GM08714 (cell line): ENCODE measurements around the gene AKT1S1.

Experiments
- H3K4me3 ChIP-seq: fragments of 200-500 bp; sonication (Bioruptor generic); 2 replicates; pipeline ENCODE4 v1.5.1; 2014; ENCODE audit warnings: mild to moderate bottlenecking, low read length, inconsistent platforms
- ZNF274 ChIP-seq: IDR thresholded peaks from 2 replicates; pipeline ENCODE4 v1.6.1; 2012; ENCODE audit warnings: mild to moderate bottlenecking, low read depth, low read length

Gene AKT1S1

DNA sequence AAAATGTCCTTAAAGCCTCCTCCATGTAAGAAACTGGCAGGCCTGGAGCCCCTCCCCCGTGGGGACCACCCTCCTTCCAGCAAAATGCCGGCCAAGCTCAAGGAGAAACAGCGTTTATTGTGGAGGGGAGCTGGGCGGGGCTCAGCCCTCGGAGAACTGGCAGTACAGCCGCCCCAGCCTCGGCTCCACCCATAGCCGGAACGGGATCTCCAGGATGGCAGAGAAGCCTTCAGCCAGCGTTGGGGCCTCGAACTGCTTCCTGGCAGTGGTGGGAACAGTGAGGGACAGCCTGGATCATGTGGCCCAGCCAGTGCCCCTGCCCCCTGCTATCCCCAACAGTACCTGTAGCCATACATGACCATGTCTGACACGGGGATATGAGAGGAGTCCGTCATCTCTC lies 16.0 kb downstream of the AKT1S1 start:
- no peak for TF ChIP-seq ZNF274
- no peak overlapping the region for H3K4me3 ChIP-seq

DNA sequence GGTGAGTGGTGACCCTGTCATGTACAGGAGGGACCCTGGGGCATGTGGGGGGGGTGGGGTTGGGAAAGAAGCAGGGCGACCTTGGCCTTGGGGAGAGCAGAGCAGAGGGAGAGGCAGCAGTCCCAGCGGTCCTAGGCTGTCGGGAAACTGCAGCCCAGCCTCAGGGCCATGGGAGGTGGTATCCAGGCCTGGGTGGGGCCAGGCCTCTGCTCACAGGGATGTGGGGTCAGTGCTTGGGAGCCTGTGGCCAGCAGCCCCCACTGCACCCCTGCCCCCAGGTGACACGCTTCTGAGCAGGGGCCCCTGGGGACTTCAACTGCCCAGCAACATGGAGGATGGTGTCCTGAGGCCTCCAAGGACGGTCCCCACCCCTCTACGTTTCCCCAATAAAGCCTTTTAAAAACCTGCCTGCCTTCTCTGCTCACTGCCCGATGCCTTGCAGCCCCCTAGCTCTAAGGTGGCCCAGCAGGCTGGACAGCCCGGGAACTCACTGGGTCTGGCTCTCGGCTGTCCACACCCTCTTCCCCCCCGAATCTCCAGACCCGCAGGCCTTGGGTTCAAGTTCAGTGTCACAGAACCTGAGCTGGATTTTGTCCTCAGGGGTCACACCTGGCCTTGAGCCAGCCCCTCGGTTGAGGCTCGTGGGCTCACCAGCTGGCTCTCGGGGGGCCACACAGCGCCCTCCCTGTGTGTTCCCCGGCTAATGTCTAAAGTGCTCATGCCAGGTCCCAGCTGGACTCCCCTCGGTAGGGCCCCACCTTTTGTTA lies 16.6 kb downstream of the AKT1S1 start:
- H3K4me3 ChIP-seq, result no peak overlapping the region
- TF ChIP-seq ZNF274, result no peak

DNA sequence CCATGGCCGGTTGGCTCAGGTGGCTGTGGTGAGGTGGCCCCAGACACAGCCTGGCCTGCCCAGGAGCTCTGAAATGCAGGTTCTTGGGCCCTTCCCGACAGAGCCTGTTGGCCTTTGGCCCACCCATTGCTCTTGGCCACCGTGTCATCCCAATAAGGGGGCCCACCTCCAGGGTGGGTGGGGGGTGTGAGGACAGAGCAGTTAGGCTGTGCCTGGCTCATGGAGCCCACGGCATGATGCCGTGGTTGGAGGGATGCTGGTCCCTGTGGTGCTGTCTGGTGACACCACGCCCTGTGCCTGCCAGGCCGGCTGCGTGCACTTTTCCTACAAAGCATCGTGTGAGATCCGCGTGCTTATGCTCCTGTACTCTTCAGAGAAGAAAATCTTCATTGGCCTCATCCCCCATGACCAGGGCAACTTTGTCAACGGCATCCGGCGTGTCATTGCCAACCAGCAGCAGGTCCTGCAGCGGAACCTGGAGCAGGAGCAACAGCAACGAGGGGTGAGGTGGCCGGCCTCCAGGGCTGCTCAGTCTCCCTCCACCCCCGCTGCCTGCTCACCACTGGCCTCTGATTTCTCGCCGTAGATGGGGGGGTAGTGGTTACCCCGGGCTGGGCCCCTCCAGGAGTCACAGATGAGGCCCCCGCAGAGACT lies 17.3 kb downstream of the AKT1S1 start:
- TF ChIP-seq ZNF274, result no peak
- no peak overlapping the region for H3K4me3 ChIP-seq

DNA sequence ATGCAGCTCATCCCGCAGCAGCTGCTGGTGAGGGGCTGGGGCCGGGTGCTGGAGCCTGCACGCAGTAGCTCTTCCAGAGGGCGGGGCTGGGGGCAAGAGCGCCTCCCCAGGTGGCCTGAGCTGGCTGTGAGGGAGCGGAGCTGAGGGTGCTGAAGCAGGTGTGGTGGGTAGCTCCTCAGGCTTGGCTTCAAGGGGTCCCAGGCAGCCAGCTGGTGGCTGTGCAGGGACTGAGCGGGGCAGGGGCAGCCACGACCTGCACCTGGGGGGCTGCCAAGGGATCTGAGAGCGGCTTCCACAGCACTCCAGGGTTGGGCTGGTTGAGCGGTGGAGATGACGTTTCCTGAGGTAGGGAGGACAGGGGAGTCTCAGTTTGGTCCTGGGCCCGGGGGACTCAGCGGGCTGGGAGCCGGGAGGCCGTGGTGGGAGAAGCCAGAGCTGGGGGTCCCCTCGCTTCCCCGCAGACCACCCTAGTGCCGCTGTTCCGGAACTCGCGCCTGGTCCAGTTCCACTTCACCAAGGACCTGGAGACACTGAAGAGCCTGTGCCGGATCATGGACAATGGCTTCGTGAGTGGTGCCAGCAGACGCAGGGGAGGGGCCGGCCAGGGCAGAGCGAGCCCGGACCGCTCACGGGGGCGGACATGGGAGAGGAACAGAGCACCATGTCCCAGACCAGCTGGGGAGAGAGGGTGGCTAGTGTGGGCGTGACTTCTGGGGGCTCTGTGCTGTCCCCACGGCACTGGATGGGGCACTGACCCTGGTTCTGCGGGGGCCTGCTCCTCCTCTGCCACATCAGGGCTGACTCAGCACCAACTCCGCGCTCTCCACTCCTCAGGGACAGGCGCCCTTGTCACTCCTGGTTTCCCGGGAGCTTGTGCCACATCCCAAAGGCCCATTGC lies 18.8 kb downstream of the AKT1S1 start:
- H3K4me3 ChIP-seq, result no peak overlapping the region
- TF ChIP-seq ZNF274, result no peak

DNA sequence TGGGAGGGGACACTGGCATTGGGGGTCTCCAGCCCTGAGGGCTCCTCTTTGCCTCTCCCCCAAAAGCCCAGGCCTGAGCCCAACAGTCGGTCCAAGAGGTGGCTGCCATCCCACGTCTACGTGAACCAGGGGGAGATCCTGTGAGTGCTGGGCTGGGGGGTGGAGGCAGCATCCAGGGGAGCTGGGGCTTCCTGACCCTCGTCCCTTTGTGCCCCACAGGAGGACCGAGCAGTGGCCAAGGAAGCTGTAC lies 19.4 kb downstream of the AKT1S1 start:
- TF ChIP-seq ZNF274, result no peak
- no peak overlapping the region for H3K4me3 ChIP-seq

DNA sequence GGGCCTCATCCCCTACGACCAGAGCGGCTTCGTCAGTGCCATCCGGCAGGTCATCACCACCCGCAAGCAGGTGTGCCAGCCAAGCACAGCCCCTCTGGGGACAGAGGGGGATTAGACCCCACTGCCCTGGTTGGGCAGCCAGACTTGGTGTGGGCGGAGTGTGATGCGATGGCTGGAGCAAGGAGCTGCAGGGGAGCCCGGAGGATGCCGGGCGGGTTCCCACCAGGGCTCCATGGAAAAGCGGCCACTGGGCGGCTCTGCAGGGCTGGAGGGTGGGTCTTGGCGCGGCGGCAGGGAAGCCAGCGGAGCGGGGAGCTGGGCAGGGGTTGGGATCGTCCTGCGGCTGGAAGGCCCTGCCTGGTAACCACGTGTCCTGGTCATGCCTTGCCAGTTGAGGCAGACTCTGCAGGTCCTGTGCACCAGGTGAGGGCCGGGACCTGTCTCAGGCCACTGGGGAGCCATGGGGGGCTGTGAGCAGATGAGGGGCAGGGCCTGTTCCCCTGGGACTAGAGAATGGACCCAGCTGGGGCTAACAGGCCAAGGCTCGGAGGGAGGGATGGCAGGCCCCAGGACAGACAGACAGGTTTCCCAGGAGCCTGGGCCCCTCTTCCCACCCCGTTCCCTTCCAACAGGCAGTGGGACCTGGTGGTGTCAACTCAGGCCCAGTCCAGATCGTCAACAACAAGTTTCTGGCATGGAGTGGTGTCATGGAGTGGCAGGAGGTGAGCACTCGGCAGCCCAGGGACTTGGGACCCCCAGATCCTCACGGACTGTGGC lies 19.9 kb downstream of the AKT1S1 start:
- H3K4me3 ChIP-seq, result no peak overlapping the region
- TF ChIP-seq ZNF274, result no peak

DNA sequence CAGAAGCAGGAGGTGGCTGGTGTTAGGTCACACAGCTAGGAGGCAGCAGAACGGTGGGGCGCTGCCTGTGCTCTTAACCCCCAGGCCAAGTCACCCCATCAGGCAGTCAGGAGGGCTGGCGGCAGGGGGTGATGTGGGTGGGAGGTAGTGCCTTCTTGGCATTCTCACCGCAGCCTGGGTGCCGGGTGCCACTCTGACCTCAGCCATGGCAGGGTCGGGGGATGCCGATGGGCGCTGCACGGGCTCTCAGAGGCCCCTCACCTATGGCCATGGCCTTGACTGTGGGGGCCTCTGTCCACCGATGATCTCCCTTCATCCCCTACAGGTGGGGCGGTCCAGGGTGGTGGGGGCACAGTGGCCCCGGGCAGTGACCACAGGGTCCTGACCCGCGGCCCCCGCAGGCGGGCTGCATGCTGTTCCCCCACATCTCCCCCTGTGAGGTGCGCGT lies 20.6 kb downstream of the AKT1S1 start:
- H3K4me3 ChIP-seq, result no peak overlapping the region
- TF ChIP-seq ZNF274, result no peak

DNA sequence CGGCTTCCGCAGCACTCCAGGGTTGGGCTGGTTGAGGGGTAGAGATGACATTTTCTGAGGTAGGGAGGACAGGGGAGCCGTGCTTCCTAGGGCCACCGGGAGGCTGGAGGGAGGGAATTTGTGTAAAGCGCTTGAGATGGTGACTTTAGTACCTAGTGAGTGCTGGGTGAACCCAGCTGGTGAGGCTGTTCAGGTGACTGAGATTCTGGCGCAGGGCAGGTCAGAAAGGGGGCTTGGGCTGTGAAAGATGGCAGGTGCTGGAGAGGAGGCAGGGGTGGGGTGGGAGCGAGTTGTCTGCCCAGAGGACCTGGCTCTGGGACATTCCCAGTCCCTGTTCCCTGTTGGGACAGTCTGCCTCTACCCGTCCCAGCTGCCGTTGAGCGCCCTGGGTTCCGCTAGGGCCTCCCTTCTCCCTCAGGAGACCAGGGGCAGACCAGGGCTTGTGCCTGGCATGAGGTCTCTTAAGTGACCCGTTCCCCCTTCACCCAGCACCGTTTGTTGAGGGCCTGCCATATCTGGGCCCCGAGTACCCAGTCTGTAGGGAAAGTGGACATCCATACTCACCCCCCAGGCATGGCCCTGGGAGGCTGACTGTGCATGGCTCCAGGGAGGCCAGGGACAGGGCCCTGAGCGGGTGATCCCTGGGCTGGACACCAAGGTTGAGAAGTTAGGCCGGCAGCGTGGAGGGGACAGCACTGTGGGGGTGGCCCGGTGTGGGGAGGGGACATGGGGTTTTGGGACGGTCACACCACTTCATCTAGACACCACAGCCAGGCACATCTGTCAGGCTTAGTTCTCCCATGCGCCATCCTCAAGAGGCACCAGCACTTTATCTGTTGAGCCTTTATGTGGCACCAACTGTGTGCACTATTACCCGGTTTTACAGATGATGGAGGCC lies 21.2 kb downstream of the AKT1S1 start:
- no peak overlapping the region for H3K4me3 ChIP-seq
- TF ChIP-seq ZNF274, result no peak

DNA sequence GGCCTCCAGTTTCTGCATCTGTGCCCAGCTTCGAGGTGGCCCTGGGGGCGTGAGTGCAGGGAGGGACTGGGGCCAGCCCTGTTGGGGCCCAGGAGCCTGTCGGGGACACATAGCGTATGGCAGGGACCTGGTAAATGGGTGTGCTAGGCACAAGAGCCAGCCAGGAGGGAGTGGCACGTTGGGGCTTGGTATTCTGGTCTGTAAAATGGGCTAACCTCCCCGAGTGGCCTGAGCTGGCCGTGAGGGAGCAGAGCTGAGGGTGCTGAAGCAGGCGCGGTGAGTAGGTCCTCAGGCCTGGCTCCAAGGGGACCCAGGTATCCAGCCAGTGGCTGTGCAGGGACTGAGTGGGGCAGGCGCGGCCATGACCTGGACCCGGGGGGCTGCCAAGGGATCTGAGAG lies 21.9 kb downstream of the AKT1S1 start:
- H3K4me3 ChIP-seq, result no peak overlapping the region
- TF ChIP-seq ZNF274, result no peak

DNA sequence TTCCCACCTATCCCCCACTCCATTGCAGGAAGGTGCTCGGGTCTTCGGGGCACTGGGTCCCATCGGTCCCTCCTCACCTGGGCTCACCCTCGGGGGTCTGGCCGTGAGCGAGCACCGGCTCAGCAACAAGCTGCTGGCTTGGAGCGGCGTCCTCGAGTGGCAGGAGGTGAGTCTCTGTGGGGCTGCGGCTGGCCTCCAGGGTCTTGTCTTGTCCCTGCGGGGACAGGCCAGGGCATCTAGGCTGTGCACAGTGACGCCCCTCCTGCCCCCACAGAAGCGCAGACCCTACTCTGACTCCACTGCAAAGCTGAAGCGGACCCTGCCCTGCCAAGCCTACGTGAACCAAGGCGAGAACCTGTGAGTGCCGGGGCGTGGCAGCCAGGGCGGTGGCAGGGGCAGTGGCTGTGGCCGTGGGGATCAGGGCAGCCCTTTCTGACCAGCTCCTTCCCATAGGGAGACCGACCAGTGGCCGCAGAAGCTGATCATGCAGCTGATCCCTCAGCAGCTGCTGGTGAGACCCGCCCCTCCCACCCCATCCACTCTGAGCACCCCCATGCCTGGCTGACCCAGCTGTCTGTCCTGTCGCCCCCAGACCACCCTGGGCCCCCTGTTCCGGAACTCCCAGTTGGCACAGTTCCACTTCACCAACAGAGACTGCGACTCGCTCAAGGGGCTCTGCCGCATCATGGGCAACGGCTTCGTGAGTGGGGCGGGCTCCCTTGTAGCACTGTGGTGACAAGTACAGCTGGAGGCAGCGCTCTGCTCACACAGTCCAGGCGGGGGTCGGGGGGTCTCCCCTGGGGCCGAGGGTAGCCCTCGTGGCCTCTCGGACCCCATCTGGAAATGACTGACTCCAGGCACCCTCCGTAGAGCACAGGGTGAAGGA lies 22.5 kb downstream of the AKT1S1 start:
- no peak overlapping the region for H3K4me3 ChIP-seq

DNA sequence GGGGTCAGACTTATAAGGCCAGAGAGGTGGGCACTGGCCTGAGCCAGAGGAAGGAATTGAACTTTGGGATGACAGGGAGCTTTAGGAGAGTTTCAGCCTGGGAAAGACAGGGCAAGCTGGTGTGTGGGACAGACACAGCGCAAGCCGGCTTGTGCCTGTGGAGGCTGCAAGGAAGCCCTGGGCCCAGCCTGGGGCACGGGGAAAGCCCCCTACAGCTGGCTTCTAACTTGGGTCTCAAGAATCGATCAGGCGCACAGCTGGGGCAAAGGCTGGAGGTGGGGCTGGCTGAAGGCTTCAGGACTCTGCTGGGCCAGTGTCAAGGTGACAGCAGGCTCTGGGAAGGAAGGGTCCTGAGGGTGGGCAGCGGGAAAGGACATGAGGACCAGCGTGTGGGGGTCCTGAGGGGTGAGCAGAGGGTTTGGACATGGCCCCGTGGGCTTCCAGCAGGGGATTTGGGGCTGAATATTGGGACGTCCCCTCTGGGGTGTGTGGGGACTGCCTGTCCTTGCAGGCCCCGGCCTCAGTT lies 23.2 kb downstream of the AKT1S1 start:
- no peak overlapping the region for H3K4me3 ChIP-seq

More for the DNA sequence above, 22.5 kb downstream of the AKT1S1 start:
- TF ChIP-seq ZNF274, result no peak

DNA sequence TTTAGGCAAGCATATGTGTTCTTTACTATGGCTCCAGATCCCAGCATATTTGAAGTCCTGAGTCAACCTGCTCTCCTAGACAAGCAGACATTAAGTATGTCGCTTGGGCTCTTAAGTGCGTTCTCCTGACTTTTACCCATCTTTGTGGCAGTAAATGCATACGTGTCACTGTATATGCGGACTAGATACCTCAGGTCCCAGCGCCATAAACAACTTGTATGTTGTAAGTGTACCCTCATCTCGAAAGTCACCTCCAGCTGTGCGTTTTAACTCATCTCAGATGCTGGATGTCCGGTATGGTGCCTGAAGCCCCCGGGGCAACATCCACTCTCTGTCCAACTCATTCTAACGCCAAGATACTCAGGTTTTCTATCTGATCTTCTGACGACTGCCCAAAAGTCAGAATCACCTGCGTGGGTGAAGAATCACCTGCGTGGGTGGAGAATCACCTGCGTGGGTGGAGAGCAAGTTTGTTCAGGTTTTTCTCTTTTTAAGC lies 24.5 kb downstream of the AKT1S1 start:
- TF ChIP-seq ZNF274, result no peak

More for the DNA sequence above, 23.2 kb downstream of the AKT1S1 start:
- no peak for TF ChIP-seq ZNF274

More for the DNA sequence above, 24.5 kb downstream of the AKT1S1 start:
- H3K4me3 ChIP-seq, result no peak overlapping the region; the same call in 1 of the 2 replicates
